Measurements from ENCODE around the gene GALNT6. TPM values are rescaled to one million over a fixed set of nuclear protein-coding genes. Genes with fewer than 3 reads are reported as not detected.

GALNT6 gene
- polyA plus RNA-seq, 1 donor from 2014 or later: not detected

DNA sequence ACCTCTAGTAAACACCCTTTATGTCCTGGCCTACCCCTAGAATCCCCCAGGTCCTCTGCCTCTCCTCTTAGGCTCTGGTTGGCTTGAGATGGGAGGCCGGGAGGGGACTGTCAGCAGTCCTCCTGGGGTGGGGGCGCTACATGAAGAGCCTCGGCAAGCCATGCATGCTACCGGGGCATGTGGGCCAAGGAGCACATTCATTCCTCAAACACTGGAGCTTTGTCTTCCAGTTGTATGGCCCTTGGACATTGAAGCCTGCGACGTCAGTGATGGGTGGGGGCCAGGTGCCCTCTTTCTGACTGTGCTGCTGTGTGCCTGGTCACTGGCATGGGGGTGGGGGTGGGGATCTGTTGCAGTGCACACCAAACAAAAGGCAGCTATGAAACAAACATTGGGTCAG, 28.9 kb downstream of the GALNT6 start:
- no peak overlapping the region for H3K27ac ChIP-seq (ENCODE audit: low read length)
- H3K36me3 ChIP-seq (ENCODE audit: insufficient read depth, low read length): no peaks in the 10 kb centered on the region
- H3K9me3 ChIP-seq (ENCODE audit: low read length): no peaks in the 10 kb centered on the region
- H3K27me3 ChIP-seq (ENCODE audit: insufficient read depth, low read depth, low read length): no peaks in the 10 kb centered on the region
- no peaks in the 10 kb centered on the region for H4K20me1 ChIP-seq (ENCODE audit: insufficient read depth)
- H3K4me3 ChIP-seq (ENCODE audit: low read length): no peak overlapping the region
- no peaks in the 10 kb centered on the region for H3K79me2 ChIP-seq (replicated peaks; ENCODE audit: insufficient read depth, low read length)
- no peak overlapping the region for H3K9ac ChIP-seq (ENCODE audit: low read length)
- no peaks in the 10 kb centered on the region for H3K9me2 ChIP-seq (ENCODE audit: insufficient read depth, low read length)
- no peak overlapping the region for H2AFZ ChIP-seq (ENCODE audit: low read depth, low read length)
- TF ChIP-seq RAD21 (conservative IDR thresholded peaks at IDR 0.05): no peak
- no peak for TF ChIP-seq POLR2AphosphoS5 (IDR thresholded peaks at IDR 0.05)
- TF ChIP-seq EP300 (conservative IDR thresholded peaks at IDR 0.05; ENCODE audit: poor library complexity, severe bottlenecking): no peak
- TF ChIP-seq, protein P1, sequence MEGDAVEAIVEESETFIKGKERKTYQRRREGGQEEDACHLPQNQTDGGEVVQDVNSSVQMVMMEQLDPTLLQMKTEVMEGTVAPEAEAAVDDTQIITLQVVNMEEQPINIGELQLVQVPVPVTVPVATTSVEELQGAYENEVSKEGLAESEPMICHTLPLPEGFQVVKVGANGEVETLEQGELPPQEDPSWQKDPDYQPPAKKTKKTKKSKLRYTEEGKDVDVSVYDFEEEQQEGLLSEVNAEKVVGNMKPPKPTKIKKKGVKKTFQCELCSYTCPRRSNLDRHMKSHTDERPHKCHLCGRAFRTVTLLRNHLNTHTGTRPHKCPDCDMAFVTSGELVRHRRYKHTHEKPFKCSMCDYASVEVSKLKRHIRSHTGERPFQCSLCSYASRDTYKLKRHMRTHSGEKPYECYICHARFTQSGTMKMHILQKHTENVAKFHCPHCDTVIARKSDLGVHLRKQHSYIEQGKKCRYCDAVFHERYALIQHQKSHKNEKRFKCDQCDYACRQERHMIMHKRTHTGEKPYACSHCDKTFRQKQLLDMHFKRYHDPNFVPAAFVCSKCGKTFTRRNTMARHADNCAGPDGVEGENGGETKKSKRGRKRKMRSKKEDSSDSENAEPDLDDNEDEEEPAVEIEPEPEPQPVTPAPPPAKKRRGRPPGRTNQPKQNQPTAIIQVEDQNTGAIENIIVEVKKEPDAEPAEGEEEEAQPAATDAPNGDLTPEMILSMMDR (IDR thresholded peaks at IDR 0.05; ENCODE audit: poor library complexity, severe bottlenecking): no peak
- no peak for TF ChIP-seq SMC3 (conservative IDR thresholded peaks at IDR 0.05; ENCODE audit: poor library complexity)
- no peak for TF ChIP-seq TAF1 (IDR thresholded peaks at IDR 0.05; ENCODE audit: low read depth)
- TF ChIP-seq MXI1 (conservative IDR thresholded peaks at IDR 0.05; ENCODE audit: poor library complexity, severe bottlenecking): no peak
- TF ChIP-seq, protein P2, sequence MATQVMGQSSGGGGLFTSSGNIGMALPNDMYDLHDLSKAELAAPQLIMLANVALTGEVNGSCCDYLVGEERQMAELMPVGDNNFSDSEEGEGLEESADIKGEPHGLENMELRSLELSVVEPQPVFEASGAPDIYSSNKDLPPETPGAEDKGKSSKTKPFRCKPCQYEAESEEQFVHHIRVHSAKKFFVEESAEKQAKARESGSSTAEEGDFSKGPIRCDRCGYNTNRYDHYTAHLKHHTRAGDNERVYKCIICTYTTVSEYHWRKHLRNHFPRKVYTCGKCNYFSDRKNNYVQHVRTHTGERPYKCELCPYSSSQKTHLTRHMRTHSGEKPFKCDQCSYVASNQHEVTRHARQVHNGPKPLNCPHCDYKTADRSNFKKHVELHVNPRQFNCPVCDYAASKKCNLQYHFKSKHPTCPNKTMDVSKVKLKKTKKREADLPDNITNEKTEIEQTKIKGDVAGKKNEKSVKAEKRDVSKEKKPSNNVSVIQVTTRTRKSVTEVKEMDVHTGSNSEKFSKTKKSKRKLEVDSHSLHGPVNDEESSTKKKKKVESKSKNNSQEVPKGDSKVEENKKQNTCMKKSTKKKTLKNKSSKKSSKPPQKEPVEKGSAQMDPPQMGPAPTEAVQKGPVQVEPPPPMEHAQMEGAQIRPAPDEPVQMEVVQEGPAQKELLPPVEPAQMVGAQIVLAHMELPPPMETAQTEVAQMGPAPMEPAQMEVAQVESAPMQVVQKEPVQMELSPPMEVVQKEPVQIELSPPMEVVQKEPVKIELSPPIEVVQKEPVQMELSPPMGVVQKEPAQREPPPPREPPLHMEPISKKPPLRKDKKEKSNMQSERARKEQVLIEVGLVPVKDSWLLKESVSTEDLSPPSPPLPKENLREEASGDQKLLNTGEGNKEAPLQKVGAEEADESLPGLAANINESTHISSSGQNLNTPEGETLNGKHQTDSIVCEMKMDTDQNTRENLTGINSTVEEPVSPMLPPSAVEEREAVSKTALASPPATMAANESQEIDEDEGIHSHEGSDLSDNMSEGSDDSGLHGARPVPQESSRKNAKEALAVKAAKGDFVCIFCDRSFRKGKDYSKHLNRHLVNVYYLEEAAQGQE (IDR thresholded peaks at IDR 0.05; ENCODE audit: borderline replicate concordance): no peak
- no peak for TF ChIP-seq EZH2 (IDR thresholded peaks at IDR 0.05; ENCODE audit: borderline replicate concordance, insufficient read depth, low read length, poor library complexity, severe bottlenecking)
- H3K4me2 ChIP-seq (ENCODE audit: low read length): no peak overlapping the region
- H3F3A ChIP-seq (ENCODE audit: insufficient read depth, low read length, poor library complexity, severe bottlenecking): no peaks in the 10 kb centered on the region

DNA sequence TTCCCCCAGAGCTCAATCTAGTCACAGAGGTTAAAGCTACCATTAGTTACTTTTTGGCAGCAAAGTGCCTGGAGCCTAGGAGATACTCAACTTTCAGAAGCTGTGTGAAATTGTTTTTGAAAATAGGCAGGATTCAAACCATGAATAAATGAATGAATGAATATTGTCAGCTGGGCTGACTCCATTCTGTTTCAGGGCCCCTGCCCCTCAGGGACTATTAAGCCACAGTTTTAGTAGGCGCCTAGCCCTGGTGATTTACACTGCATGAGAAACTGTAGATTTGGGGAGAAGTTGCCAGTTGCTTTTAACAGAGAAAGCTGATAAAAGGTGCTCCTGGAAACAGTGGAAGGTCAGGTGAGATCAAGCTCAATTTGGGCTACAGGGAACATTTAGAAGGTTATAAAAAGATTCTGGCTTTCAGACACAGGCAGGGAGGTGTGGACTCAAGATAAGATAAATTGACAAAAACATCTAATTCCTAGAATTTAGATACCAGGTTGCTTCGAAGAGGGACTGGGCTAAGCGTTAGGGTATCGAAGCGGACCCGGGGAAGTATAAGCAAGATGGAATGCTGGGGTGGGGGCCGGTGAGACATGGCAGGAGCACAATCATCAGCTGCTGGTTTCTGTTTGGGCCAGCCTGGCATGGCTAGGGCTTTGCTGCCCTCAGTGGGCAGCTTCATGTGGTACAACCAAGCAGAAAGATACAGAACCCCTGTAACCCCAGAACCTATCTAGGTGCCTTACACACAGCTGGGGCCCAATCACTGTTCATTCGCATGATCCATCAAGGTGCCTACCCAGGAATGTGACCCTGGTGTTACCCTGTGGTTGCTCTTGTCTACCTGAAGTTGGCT, 29.8 kb downstream of the GALNT6 start:
- H3K27ac ChIP-seq (ENCODE audit: low read length): no peak overlapping the region
- TF ChIP-seq, protein P2 (IDR thresholded peaks at IDR 0.05; ENCODE audit: borderline replicate concordance): no peak
- no peak for TF ChIP-seq TAF1 (IDR thresholded peaks at IDR 0.05; ENCODE audit: low read depth)
- no peak for TF ChIP-seq MXI1 (conservative IDR thresholded peaks at IDR 0.05; ENCODE audit: poor library complexity, severe bottlenecking)
- no peak for TF ChIP-seq EP300 (conservative IDR thresholded peaks at IDR 0.05; ENCODE audit: poor library complexity, severe bottlenecking)
- TF ChIP-seq POLR2AphosphoS5 (IDR thresholded peaks at IDR 0.05): no peak
- TF ChIP-seq, protein P1 (IDR thresholded peaks at IDR 0.05; ENCODE audit: poor library complexity, severe bottlenecking): no peak
- no peak for TF ChIP-seq SMC3 (conservative IDR thresholded peaks at IDR 0.05; ENCODE audit: poor library complexity)
- no peak for TF ChIP-seq RAD21 (conservative IDR thresholded peaks at IDR 0.05)
- TF ChIP-seq EZH2 (IDR thresholded peaks at IDR 0.05; ENCODE audit: borderline replicate concordance, insufficient read depth, low read length, poor library complexity, severe bottlenecking): no peak
- H2AFZ ChIP-seq (ENCODE audit: low read depth, low read length): no peak overlapping the region
- no peaks in the 10 kb centered on the region for H3K79me2 ChIP-seq (replicated peaks; ENCODE audit: insufficient read depth, low read length)
- no peaks in the 10 kb centered on the region for H3K36me3 ChIP-seq (ENCODE audit: insufficient read depth, low read length)
- no peaks in the 10 kb centered on the region for H3K9me3 ChIP-seq (ENCODE audit: low read length)
- H3F3A ChIP-seq (ENCODE audit: insufficient read depth, low read length, poor library complexity, severe bottlenecking): no peaks in the 10 kb centered on the region
- no peak overlapping the region for H3K4me3 ChIP-seq (ENCODE audit: low read length)
- H3K27me3 ChIP-seq (ENCODE audit: insufficient read depth, low read depth, low read length): no peaks in the 10 kb centered on the region
- H3K9me2 ChIP-seq (ENCODE audit: insufficient read depth, low read length): no peaks in the 10 kb centered on the region
- no peak overlapping the region for H3K4me2 ChIP-seq (ENCODE audit: low read length)
- H3K9ac ChIP-seq (ENCODE audit: low read length): no peak overlapping the region
- no peaks in the 10 kb centered on the region for H4K20me1 ChIP-seq (ENCODE audit: insufficient read depth)
